Ascending aorta (tissue), 2 donors: Measurements from ENCODE around the gene SS18. TPM values are rescaled to one million over a fixed set of nuclear protein-coding genes. Genes with fewer than 3 reads are reported as not detected.

Source experiments
- DNase-seq, 2 donors: peaks; one replicate each; pipeline ENCODE4 v3.0.0-alpha.2; 2019; ENCODE audit warnings: low spot score in 2 of 2
- H3K27ac ChIP-seq, 2 donors: fragments of 200-600 bp; sonication (generic); one replicate each; pipeline ENCODE4 v1.5.1; 2016 to 2017; ENCODE audit warnings: mild to moderate bottlenecking in 1 of 2
- H3K27me3 ChIP-seq: fragments of 200-600 bp; sonication (generic); one replicate; pipeline ENCODE4 v1.5.1; 2017
- H3K36me3 ChIP-seq, 2 donors: fragments of 200-600 bp; sonication (generic); one replicate each; pipeline ENCODE4 v1.5.1; 2016
- H3K4me1 ChIP-seq, 2 donors: fragments of 200-600 bp; sonication (generic); one replicate each; pipeline ENCODE4 v1.5.1; 2016 to 2017; ENCODE audit warnings: mild to moderate bottlenecking in 1 of 2
- H3K4me3 ChIP-seq, 2 donors: fragments of 200-600 bp; sonication (generic); one replicate each; pipeline ENCODE4 v1.5.1; 2016 to 2017; ENCODE audit warnings: mild to moderate bottlenecking in 1 of 2
- H3K9me3 ChIP-seq, 2 donors: fragments of 200-600 bp; sonication (generic); one replicate each; pipeline ENCODE4 v1.5.1; 2016
- intact Hi-C: fragments of 100-400 bp; cut with DNase I; formaldehyde crosslinking; loops from one replicate; pipeline ENCODE4 v1.15.1; 2023
- total RNA-seq: library from RNA; depleted of rRNA; stranded (reverse); fragments of >200 nt; gene quantifications from one replicate; pipeline ENCODE4 v1.1.0, GENCODE V29; 2016
- TF ChIP-seq, protein P1 (sequence below), 3 experiments: fragments of 200-600 bp in 2 of 3; fragments of 450-650 bp in 1 of 3; sonication (generic) in 2 of 3; IDR thresholded peaks; one replicate each; pipeline ENCODE4 v1.5.1; 2016 to 2019; ENCODE audit warnings: antibody characterized with exemption in 3 of 3, mild to moderate bottlenecking in 1 of 3, moderate library complexity in 1 of 3

Gene SS18
- total RNA-seq, 1 donor from 2014 or later: 31.0 TPM

- H3K27me3 ChIP-seq: no peaks in the 10 kb centered on the region
- TF ChIP-seq, protein P1, sequence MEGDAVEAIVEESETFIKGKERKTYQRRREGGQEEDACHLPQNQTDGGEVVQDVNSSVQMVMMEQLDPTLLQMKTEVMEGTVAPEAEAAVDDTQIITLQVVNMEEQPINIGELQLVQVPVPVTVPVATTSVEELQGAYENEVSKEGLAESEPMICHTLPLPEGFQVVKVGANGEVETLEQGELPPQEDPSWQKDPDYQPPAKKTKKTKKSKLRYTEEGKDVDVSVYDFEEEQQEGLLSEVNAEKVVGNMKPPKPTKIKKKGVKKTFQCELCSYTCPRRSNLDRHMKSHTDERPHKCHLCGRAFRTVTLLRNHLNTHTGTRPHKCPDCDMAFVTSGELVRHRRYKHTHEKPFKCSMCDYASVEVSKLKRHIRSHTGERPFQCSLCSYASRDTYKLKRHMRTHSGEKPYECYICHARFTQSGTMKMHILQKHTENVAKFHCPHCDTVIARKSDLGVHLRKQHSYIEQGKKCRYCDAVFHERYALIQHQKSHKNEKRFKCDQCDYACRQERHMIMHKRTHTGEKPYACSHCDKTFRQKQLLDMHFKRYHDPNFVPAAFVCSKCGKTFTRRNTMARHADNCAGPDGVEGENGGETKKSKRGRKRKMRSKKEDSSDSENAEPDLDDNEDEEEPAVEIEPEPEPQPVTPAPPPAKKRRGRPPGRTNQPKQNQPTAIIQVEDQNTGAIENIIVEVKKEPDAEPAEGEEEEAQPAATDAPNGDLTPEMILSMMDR (IDR thresholded peaks at IDR 0.05): no peak
- DNase-seq: no peak
Observed at GRCh38 chr18:26002375-26002910, 88.0 kb downstream of the SS18 start.

GRCh38 chr18:25998461-25998860 is 92.0 kb downstream of the SS18 start:
- H3K36me3 ChIP-seq: no peaks in the 10 kb centered on the region
- H3K4me3 ChIP-seq: no peak overlapping the region
- H3K27ac ChIP-seq: no peak overlapping the region
- no peaks in the 10 kb centered on the region for H3K4me1 ChIP-seq
- no peak for DNase-seq
- intact Hi-C loops: no loop called here
- TF ChIP-seq, protein P1 (IDR thresholded peaks at IDR 0.05): no peak
- no peaks in the 10 kb centered on the region for H3K27me3 ChIP-seq
- no peaks in the 10 kb centered on the region for H3K9me3 ChIP-seq

More at GRCh38 chr18:26002375-26002910, 88.0 kb downstream of the SS18 start:
- no peak overlapping the region for H3K27ac ChIP-seq
- H3K4me1 ChIP-seq: no peaks in the 10 kb centered on the region
- H3K4me3 ChIP-seq: no peak overlapping the region
- no peaks in the 10 kb centered on the region for H3K9me3 ChIP-seq
- intact Hi-C loops: no loop called here
- H3K36me3 ChIP-seq: no peaks in the 10 kb centered on the region

GRCh38 chr18:25992566-25992965 is 97.8 kb downstream of the SS18 start:
- Histone ChIP-seq H3K36me3 (no peaks in the 10 kb centered on the region), H3K9me3 (no peaks in the 10 kb centered on the region), H3K27me3 (no peaks in the 10 kb centered on the region), H3K4me3 (no peak overlapping the region), H3K27ac (no peak overlapping the region), H3K4me1 (no peaks in the 10 kb centered on the region)
- intact Hi-C loops: no loop called here
- no peak for DNase-seq
- TF ChIP-seq, protein P1 (IDR thresholded peaks at IDR 0.05): no peak

- H3K4me3 ChIP-seq: no peak overlapping the region
- DNase-seq: no peak
- intact Hi-C loops: no loop called here
- no peaks in the 10 kb centered on the region for H3K27me3 ChIP-seq
- H3K27ac ChIP-seq: no peak overlapping the region
- TF ChIP-seq, protein P1 (IDR thresholded peaks at IDR 0.05): no peak
- no peaks in the 10 kb centered on the region for H3K36me3 ChIP-seq
- H3K9me3 ChIP-seq: no peaks in the 10 kb centered on the region
- H3K4me1 ChIP-seq: no peaks in the 10 kb centered on the region
Observed at GRCh38 chr18:25990473-25990872, 99.9 kb downstream of the SS18 start.

GRCh38 chr18:25985707-25986394 is 104.6 kb downstream of the SS18 start:
- no peak overlapping the region for H3K4me3 ChIP-seq
- no peaks in the 10 kb centered on the region for H3K36me3 ChIP-seq
- H3K4me1 ChIP-seq: no peaks in the 10 kb centered on the region
- no peaks in the 10 kb centered on the region for H3K9me3 ChIP-seq
- DNase-seq: no peak
- no peaks in the 10 kb centered on the region for H3K27me3 ChIP-seq
- intact Hi-C loops: no loop called here
- TF ChIP-seq, protein P1 (IDR thresholded peaks at IDR 0.05): no peak
- H3K27ac ChIP-seq: no peak overlapping the region
